Astrocyte of the spinal cord (primary cell): ENCODE data around the gene CDC42EP3.
A peak's percentile ranks its signal among the peaks of the same experiment; 100 is the strongest.

ENCODE experiments used
- DNase-seq: peaks from one replicate; pipeline ENCODE4 v3.0.0; 2011; ENCODE audit warnings: low read depth, low spot score
- H3K4me3 ChIP-seq: 2 replicates; pipeline ENCODE4 v1.5.1; 2011; ENCODE audit warnings: low read depth, mild to moderate bottlenecking, low read length, moderate library complexity
- in situ Hi-C: cut with HindIII; loops from 2 replicates; pipeline ENCODE4 v1.10.0; 2017; ENCODE audit warnings: low sequenced_read_pairs
- TF ChIP-seq, protein P1 (sequence below): IDR thresholded peaks from 2 replicates; pipeline ENCODE4 v1.5.1; 2012; ENCODE audit warnings: low read depth, mild to moderate bottlenecking, low read length, inconsistent platforms

CDC42EP3 gene

DNA sequence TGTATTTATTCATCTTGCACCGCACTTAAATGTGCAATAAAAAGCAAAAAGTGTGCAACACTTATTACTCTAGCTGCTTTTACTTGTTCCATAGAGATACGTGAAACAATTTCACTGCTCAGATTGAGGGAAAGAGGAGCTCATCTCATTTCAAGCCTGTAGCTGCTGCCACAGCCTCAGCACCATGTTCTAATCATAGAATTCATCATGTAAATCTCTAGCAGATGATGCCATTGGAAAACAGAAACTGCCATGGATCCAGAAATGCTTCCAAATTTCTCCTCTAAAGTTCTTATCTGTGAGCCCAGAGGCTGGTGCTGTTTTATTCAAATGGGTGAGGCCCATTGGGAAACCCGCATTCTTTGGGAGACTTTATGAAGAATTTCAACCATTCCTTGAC lies 2.0 kb downstream of the CDC42EP3 start:
- TF ChIP-seq, protein P1, sequence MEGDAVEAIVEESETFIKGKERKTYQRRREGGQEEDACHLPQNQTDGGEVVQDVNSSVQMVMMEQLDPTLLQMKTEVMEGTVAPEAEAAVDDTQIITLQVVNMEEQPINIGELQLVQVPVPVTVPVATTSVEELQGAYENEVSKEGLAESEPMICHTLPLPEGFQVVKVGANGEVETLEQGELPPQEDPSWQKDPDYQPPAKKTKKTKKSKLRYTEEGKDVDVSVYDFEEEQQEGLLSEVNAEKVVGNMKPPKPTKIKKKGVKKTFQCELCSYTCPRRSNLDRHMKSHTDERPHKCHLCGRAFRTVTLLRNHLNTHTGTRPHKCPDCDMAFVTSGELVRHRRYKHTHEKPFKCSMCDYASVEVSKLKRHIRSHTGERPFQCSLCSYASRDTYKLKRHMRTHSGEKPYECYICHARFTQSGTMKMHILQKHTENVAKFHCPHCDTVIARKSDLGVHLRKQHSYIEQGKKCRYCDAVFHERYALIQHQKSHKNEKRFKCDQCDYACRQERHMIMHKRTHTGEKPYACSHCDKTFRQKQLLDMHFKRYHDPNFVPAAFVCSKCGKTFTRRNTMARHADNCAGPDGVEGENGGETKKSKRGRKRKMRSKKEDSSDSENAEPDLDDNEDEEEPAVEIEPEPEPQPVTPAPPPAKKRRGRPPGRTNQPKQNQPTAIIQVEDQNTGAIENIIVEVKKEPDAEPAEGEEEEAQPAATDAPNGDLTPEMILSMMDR, result no peak
- DNase-seq, result no peak
- in situ Hi-C loops, result no loop called here

DNA sequence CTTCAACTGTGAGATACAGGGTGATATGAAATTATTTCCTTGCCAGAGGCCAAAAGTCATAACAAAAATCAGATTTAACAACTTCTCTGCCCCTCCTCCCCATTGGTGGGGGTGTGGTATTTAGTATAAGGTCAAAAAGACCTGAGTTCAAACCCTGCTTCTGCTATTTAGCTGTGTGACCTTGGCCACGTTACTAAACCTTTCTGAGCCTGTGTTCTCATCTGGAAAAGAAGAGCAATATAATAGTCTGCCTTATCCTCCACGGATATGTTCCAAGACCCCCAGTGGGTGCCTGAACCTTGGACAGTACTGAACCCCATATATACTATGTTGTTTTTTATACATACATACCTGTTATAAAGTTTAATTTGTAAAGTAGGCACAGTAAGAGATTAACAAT lies 3.7 kb downstream of the CDC42EP3 start:
- no peak for DNase-seq
- TF ChIP-seq, protein P1, result no peak
- H3K4me3 ChIP-seq, result peak overlapping the region; percentile 10
- in situ Hi-C loops, result no loop called here

More for the DNA sequence above, 2.0 kb downstream of the CDC42EP3 start:
- H3K4me3 ChIP-seq, result peak overlapping the region; percentile 89

DNA sequence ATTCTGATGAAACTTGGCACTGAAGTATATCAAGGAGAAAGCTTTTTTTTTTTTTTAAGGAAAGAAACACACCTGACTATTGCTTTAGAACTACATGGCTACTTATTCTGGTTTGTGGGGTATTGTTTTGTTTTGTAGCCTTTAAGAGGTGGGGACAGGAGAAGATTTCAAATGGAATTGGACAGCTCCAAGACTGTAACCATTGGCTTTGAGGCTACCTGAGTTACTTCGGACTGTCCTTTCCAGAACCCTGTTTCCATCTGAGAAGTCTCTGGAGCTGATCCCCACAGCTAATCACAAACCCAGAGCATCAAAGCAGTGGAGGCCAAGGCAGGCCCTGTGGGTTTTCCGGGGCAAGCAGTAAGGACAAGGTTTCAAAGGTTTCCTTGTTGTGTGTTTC lies 4.7 kb downstream of the CDC42EP3 start:
- TF ChIP-seq, protein P1, result no peak
- in situ Hi-C loops, result no loop called here
- DNase-seq, result no peak
- H3K4me3 ChIP-seq, result no peak overlapping the region

DNA sequence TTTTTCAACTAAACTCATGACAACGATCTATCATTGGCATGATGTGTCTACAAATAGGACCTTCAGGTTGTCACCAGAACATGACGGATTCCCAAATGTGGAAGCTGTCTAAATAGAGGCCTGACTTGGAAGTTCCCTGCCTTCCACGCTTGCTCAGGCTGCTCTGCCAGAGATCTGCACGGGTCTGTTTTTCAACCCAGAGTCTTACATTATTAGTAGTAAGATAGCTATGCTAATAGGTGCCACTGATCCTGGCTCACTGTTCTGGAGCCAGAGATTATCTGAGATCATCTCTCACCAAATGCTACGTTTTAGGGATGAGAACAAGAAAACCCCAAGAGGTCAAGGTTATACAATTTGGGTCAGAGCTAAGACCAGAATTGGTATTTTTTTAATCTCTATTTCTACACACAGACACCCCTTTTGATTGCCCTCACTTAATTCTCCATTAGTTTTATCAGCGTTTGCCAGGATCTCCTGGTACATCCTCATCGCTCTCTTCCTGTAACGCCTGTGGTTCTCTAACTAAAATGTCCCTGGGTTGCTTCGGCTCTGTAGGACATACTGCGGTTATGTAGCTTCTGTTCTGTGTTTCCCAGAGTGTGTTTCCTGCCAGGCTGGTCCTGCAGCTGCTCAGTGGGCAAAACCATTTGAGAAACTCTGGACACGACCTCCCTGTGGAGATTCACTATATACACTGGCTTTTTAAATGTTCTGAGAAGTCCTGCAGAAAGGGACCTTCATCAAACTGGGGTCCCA lies 5.7 kb downstream of the CDC42EP3 start:
- in situ Hi-C loops, result no loop called here
- H3K4me3 ChIP-seq, result no peak overlapping the region
- no peak for DNase-seq
- TF ChIP-seq, protein P1, result no peak

DNA sequence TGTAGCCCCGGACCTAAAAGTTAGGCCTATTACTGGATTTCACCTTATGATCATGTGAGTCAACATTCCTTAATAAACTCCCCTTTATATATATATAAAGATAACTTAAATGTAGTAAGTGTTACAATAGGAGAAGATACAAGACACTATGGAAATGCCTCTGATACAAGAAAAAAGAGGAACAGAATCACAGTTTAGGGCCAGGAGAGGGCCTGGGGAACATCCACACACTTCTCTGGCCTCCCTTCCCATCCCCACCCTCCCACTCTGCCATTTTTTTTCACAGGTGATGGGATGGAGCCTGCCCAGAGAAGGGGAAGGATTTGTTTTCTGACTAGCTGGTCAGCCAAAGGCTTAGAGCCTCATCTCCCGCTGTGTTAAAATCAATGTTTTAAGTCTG lies 6.4 kb downstream of the CDC42EP3 start:
- no peak overlapping the region for H3K4me3 ChIP-seq
- in situ Hi-C loops, result no loop called here
- TF ChIP-seq, protein P1, result no peak
- no peak for DNase-seq

DNA sequence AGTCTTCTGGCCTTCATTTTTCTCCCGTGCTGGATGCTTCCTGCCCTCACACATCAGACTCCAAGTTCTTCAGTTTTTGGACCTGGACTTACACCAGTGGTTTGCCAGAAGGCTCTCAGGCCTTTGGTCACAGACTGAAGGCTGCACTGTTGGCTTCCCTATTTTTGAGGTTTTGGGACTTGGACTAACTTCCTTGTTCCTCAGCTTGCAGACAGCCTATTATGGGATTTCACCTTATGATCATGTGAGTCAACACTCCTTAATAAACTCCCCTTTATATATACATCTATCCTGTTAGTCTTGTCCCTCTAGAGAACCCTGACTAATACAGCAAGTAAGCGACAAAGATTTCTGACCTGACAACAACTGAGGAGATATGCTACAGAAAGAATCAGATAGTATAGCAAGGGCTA lies 7.2 kb downstream of the CDC42EP3 start:
- TF ChIP-seq, protein P1, result no peak
- in situ Hi-C loops, result no loop called here
- no peak overlapping the region for H3K4me3 ChIP-seq
- no peak for DNase-seq

DNA sequence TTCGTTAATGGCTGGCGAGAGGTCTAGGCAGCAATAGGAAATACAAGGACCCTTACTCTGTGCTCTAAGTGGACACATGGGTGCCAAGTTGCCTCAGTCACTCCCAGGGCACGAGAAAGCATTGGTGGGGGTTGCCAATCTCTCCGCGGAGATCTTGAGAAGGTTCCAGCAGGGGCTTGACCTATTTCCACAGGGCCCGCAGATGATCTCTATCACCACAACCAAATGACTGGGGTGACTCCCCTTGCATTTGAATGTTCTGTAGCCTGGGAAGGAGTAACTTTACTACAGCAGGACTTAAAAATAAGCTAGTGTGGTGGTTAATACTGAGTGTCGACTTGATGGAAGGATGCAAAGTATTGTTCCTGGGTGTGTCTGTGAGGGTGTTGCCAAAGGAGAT lies 8.1 kb downstream of the CDC42EP3 start:
- DNase-seq, result no peak
- TF ChIP-seq, protein P1, result no peak
- in situ Hi-C loops, result no loop called here
- H3K4me3 ChIP-seq, result no peak overlapping the region
